ENCODE data around the gene PAFAH2.

Gene PAFAH2

DNA sequence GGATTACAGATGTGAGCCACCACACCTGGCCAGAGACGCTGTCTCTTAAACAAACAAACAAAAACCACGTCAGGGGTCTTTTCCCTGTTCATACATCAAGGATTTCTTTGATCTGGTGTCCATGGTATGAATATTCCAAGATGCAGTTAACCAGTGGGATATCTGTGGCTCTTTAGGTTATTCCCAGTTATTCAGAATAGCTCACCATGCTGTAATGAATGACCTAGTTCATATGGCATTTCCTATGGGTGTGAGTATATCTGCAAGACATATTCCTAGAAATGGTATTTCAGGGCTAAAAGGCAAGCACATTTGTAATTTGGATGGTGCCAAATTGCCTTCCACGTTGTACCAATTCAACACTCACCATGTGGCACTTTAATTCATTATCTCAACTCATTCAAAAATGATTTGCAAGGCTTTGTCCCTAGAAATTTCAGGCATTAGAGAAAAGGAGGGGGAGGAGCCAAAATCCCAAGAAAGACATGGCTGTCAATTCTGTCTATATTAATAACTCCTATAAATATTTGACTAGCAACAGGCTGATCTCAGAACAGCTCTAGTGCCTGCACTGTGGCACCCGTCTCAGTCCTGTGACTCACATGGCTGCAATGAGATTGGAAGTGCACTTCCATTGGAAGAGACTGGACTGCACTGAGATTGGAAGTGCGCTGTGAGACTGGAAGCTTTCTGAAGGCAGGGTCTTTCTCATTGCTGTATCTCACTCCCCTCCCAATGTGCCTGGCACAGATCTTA is 85.6 kb downstream of the PAFAH2 start (continued):
- TF ChIP-seq ZNF549 (tag by site-specific recombination; IDR thresholded peaks at IDR 0.05) = no peak

DNA sequence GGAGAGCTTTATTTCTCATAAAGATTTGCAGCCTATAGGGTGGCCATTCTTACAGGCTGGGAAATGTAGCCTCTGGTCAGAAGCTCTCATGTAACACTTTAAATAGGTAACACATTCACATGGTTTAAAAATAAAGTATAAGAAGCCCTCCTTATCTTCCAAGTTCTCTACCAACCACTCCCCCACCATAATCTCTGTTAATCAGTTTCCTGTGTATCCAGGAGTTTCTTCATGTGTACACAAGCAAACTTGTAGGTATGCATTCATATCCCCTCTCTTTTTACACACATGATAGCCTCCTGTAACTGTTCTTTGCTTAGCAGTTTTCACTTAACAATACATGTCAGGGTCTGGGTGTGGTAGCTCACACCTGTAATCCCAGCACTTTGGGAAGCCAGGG is 86.7 kb downstream of the PAFAH2 start:
- TF ChIP-seq OSR2 (tag by site-specific recombination; IDR thresholded peaks at IDR 0.05) (no peak), ZNF513 (tag by site-specific recombination; IDR thresholded peaks at IDR 0.05) (no peak), SALL2 (tag by site-specific recombination; IDR thresholded peaks at IDR 0.05; ENCODE audit: borderline replicate concordance) (no peak), SETDB1 (IDR thresholded peaks at IDR 0.05; ENCODE audit: insufficient read length, low read length) (no peak)
- TF ChIP-seq, protein P1, sequence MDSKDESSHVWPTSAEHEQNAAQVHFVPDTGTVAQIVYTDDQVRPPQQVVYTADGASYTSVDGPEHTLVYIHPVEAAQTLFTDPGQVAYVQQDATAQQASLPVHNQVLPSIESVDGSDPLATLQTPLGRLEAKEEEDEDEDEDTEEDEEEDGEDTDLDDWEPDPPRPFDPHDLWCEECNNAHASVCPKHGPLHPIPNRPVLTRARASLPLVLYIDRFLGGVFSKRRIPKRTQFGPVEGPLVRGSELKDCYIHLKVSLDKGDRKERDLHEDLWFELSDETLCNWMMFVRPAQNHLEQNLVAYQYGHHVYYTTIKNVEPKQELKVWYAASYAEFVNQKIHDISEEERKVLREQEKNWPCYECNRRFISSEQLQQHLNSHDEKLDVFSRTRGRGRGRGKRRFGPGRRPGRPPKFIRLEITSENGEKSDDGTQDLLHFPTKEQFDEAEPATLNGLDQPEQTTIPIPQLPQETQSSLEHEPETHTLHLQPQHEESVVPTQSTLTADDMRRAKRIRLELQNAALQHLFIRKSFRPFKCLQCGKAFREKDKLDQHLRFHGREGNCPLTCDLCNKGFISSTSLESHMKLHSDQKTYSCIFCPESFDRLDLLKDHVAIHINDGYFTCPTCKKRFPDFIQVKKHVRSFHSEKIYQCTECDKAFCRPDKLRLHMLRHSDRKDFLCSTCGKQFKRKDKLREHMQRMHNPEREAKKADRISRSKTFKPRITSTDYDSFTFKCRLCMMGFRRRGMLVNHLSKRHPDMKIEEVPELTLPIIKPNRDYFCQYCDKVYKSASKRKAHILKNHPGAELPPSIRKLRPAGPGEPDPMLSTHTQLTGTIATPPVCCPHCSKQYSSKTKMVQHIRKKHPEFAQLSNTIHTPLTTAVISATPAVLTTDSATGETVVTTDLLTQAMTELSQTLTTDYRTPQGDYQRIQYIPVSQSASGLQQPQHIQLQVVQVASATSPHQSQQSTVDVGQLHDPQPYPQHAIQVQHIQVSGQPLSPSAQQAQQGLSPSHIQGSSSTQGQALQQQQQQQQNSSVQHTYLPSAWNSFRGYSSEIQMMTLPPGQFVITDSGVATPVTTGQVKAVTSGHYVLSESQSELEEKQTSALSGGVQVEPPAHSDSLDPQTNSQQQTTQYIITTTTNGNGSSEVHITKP (tag by site-specific recombination; IDR thresholded peaks at IDR 0.05) = 0 out of 2 replicates have a peak, but pooled peaks have one; percentile 16
- ChIA-PET CTCF (interaction anchor here (0.6 to 0.8 kb wide), 3 partner anchors 15 to 711 kb away, joined by 3 to 5 read pairs (median 3); no protein-coding TSS in a partner anchor), POLR2A (no interaction called here)
- Histone ChIP-seq H3K9me3 (ENCODE audit: control insufficient read depth, insufficient read depth, low read depth, low read length) (no peaks in the 10 kb centered on the region), H3K36me3 (ENCODE audit: control insufficient read depth in 2 of 2, insufficient read depth in 1 of 2, low read length in 2 of 2) (no peaks in the 10 kb centered on the region), H3K4me3 (ENCODE audit: low read depth, low read length) (no peak overlapping the region), H3K27ac (ENCODE audit: extremely low read depth, low read depth, low read length) (no peak overlapping the region), H3K4me1 (ENCODE audit: control insufficient read depth, insufficient read depth, low read length) (no peaks in the 10 kb centered on the region; the same call in 1 of the 2 replicates)
